HS-5 (cell line): ENCODE measurements around the gene FUBP1.
"Not testable (repeated sequence)": the region's sequence is repeated elsewhere in the genome, so short reads cannot be mapped to it uniquely, and the experiment has no call there.

Experiments used
- DNase-seq: peaks from one replicate; pipeline ENCODE4 v3.0.0-alpha.2; 2012; ENCODE audit warnings: low read depth

The FUBP1 gene

DNA sequence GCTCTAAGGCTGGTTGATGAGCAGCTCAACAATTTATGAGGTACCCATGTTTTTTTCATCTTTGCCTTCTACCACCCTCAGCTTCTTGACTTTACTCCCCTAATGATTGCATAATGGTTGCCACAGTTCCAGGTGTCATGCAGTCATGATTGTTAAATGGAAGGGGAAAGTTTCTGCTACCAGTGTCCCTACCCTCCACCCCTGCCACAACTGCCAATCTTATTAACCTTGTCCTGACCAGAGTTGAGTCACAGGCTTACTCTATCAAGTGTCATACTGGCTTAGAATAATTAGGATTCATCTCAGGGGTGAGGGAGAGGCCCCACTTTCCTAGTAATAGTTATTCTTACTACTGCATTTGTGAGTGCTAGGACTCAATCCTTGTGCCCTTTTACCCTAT is 7.9 kb upstream of the FUBP1 start:
- DNase-seq, result no peak

DNA sequence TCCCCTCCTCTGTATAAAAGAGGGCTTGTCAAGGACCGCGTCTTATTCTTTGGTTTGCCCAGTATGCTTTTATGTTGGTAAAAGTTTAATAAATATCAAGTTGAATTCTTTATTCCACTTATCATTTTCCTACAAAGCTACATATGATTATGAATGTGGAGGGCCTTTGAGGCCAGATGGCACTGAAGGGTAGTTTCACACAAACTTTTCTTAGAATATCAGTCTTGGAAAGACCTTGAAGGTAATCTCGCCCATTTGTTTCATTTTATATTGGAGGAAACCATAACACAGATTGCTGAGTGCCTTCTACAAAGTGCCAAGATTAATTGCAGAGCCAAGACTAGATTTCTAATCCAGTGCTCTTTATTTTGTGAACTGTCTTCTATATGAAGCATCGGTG is 5.8 kb upstream of the FUBP1 start:
- no peak for DNase-seq

DNA sequence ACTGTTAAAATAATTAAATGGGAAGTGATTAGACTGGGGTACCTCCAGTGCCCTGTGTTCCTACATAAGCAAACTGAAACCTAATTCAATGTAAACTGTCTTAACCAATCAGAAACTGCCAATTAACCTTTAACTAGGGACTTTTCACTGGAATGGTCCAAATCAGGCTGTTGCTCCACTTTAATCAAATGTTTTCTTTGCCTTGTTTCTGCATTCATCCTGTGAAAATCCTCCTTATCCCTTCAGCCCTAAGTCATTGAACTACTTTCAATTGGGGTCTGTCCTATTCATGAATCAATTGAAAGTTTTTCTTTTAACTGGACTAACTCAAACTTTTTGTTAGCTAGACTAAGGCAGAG is 5.1 kb upstream of the FUBP1 start:
- DNase-seq, result no peak

DNA sequence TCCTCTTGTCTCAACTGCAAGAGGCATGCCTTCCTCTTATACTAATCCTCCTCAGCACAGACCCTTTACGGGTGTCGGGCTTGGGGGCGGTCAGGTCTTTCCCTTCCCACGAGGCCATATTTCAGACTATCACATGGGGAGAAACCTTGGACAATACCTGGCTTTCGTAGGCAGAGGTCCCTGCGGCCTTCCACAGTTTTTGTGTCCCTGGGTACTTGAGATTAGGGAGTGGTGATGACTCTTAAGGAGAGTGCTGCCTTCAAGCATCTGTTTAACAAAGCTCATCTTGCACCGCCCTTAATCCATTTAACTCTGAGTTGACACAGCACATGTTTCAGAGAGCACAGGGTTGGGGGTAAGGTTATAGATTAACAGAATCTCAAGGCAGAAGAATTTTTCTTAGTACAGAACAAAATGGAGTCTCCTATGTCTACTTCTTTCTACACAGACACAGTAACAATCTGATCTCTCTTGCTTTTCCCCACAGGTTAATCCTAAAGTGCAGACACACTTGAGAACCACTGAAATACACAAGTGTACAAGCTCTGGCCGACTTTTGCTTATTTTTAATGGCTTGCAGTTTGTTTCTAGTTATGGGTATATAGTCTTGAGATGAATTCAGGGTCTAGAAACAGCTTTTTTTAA is 4.6 kb upstream of the FUBP1 start:
- not testable (repeated sequence) for DNase-seq

DNA sequence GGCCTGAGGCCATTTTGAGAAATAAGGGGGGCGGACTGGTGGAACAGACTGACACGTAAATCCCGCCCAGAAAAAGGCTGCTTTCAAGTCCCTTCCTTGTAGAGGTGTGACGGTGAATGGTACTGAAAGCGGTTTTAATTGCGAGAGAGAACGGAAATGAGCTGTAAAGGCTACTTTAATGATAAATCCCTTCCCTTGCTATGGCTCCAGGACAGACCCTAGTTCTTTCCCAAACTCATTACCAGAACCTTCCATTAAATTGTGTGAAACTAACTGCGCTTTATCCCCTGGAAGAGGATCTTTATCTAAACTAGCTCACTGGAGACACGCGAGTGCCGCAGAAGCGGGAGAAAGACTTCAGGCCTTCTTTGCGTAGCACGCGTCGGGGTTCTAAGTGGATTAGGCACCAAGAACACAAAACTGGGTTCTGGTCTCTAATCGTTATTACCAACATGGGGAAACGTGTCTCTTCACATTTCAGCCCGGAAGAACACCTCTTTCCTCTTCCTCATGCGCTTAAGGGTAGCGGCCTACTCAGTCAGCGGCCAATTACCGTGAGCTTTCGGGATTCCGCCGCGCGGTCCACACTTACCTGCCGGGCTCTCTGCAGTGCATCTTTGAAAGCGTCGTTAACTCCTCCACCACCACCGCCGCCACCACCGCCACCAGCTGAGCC is 441 bp downstream of the FUBP1 start:
- peak; percentile 71 for DNase-seq

DNA sequence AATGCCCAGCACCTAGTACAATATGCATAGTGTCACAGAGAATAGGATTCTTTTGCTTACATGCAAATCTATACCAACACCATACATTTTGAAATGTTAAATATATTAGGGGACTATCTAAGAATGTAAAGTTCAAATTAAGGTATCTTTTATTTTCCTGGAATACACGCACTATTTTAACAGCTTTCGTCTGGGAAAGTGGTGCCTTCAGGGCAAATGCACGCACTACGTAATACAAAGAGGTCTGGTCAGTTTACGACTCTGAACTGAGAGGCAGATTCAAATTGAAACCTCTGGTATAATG is 931 bp downstream of the FUBP1 start:
- no peak for DNase-seq

DNA sequence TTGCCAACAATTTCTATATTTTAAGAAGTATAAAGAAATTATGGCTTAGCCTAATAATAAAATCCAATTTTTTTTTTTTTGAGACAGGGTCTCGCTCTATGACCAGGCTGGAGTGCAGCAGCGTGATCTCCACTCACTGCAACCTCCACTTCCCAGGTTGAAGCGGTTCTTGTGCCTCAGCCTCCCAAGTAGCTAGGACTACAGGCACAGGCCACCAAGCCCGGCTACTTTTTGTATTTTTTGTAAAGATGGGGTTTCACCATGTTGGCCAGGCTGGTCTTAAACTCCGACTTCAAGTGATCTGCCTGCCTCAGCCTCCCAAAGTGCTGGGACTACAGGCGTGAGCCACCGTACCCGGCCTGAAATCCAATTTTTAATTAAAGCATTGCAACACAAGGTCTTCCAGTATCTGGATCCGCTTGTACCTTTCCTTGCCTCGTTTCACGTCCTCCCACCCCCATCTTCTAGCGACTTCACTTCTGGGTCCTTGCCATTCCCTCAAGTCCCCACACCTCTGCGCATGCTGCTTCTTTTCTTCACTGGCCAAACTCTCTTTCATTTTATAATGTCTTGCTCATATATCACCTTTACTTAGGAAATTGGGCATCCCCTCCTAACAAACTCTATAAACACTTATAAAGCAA is 2.3 kb downstream of the FUBP1 start:
- DNase-seq, result no peak

DNA sequence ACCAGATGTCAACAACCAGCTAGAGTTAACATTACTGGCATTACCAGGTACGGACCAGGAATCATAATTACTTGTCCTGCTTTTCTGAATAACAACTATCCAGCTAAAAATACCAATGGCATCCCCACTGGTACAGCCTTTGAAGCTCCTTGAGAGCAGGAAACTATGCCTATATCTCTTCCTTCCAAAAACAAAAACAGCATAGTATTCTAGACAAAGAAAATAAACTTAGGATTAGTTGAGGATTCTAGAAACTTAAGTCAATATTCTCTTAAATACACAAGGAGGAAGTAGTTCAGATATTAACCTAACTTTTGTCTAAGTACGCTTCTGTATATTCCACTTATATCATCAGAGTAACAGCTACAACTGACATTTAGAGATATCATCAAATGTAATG is 3.0 kb downstream of the FUBP1 start:
- no peak for DNase-seq

DNA sequence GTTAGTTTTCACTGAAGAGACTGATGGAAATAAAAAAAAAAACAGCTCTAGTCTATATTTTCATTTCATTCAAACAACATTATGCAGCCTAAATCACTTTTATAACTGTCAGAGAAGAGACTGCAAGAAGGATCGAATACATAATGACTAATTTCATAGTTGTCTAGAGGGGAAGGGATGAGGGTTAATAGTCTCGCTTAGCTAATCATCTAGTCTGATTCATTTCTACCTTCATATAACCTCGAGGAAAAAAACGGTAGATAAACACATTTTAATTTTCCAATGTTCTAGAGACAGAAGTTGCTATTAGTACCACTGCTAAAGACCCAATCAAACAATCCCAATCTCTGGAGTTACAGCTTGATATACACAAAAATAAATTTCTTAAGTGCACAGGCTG is 3.5 kb downstream of the FUBP1 start:
- peak; percentile 35 for DNase-seq

DNA sequence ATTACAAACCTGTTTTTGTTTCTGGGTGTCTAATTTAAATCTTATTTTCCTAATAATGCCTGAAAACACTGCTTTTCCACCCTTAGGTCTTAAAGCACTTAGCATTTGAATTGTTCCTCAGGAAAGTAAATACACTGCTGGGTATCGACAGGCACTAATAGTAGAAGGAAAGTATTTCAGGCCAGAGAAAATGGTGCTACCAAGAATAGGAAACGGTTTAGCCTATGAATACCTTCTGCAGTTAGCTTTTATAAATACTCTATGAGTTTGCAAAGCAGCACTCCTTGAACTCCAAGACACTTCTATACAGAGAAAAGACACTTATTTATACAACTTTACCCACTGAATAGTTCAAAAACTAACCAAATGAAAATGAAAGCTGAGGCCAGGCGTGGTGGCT is 6.8 kb downstream of the FUBP1 start:
- no peak for DNase-seq

DNA sequence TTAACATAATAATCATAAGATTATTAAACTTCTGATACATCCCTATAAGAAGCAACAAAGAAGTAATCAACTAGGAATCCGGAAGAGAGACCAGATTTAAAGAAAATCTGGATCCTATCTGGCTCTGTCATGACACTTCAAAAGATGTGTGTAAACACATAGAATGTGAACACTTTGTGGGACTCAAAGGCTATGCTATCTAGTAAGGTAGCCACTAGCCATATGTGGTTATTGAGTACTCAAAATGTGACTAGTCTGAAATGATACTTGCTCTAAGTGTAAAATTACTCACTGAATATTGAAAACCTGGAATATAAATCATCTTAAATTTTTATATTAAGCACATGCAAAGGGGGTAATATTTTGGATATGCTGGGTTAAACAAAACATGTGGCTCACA is 8.7 kb downstream of the FUBP1 start:
- DNase-seq, result no peak

DNA sequence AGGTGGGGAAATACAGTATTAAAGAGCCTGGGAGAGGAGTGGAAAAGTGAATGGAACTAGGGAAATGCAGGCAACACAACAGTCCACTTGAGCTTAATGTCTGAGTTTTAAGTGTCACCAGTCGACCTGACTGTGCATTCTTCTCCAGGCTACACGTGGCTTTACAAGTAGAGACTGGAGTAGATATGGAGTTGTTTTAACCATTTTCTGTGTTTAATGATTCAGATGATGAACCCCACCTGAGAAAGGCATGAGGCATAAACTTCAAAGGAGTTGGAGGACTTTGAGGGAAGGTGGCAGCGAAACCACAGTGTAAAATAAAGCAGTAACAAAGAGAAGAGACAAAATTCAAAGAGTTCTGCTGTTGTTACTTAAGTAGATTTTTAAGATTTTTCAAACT is 12.6 kb downstream of the FUBP1 start:
- no peak for DNase-seq

DNA sequence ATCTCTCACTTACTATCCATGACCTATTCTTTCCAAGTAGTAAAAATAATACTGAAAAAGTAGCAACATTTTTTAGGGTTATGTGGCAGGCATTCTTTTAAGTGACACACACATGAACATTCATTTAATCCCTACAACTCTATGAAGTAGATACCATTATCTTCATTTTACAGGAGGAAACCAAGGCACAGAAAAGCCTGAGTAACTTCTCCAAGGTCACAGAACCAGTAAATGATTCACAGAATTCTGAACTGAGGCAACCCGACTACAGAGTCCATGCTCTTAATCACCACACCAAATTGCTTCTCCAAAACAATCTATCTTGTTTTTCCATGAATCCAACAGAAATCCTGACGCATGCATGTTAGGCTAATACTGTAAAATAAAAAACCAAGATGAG is 17.5 kb downstream of the FUBP1 start:
- DNase-seq, result no peak

DNA sequence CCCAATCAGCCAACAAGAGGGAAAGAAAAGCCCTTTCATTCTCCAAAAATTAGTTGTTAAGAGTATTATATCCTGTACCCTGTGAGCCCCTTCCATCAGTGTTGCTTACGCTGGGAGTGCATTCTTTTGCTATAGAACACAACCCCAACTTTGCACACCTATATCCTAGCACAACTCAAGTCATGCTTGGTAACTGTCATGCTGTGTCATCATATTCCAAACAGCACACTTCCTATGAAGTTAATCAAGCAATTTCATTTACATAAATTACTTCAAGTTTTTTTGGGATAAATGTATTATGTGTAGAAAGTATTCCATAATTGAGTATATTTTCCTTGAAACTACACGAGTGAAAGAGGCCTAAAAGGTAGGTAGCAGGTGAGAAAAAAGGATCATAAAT is 20.0 kb downstream of the FUBP1 start:
- DNase-seq, result no peak

DNA sequence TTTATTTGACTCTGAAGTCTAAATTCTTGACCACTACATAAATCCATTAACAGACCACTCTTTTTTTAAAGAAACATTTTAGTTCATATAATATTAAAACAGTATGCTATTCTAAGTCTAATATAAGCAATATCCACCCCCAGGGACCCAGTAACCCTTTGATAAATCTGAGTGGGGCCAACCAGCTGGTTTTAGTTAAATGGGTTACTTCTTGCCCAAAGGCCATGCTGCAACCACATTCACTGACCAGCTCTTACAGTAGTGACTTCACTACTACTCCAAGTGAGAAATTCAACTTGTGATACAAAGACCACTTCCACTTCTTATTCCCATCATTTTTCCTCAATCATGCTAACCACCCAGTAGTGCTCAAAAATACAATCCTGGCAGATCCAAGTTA is 20.5 kb downstream of the FUBP1 start:
- DNase-seq, result no peak

DNA sequence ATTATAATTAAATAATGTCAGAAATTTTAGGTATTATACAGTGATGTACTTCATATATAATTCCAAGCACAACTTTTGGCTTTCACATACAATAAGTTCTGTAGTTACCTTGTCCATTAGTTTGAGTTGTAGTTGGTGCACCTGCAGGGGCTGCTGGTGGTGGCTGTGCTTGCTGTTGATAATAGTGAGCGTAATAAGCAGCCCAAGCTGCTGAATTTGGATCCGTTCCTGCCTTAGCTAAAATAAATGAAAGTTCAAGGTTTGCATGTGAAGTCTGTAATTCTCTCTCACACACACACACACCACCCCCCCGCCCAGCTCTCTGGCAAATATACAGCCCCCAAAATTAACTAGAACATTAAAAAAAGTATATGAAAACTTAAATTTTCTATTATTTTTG is 22.4 kb downstream of the FUBP1 start:
- no peak for DNase-seq

DNA sequence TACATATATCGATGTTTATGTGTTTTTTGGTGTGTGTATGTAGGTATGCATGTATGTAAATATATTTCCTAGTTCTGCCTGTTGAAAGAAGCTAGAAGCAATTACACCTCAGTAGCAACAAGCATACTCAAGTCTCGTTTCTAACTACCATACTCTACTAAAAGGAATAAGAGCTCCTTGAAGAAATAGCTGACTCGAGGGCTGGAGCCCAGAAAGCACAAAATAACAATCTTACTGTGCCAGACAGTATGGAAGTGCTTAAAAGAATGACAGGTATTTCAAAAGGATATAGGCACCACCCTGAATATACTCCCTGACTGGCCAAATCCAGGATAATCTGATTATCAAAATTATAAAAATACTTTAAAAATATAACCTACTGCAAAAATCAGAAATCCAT is 23.2 kb downstream of the FUBP1 start:
- DNase-seq, result no peak

DNA sequence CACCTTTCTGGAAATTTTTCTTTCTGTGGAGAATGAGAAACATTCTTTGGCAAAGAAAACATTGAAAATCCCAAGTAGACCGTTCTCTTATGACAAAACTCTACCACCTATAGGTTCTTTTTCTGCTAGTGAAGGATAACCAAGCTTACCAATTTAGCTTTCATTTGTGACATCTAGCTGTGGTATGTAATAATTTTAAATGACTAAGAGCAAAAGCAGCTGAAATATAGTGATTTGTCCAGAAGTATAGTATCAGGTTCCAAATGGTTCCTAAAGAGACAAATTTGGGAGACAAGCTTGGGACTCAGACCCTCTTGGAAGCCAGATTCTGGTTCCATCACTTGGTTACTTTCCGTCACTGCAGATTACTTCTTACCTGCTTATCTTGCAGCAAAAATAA is 24.4 kb downstream of the FUBP1 start:
- DNase-seq, result no peak

DNA sequence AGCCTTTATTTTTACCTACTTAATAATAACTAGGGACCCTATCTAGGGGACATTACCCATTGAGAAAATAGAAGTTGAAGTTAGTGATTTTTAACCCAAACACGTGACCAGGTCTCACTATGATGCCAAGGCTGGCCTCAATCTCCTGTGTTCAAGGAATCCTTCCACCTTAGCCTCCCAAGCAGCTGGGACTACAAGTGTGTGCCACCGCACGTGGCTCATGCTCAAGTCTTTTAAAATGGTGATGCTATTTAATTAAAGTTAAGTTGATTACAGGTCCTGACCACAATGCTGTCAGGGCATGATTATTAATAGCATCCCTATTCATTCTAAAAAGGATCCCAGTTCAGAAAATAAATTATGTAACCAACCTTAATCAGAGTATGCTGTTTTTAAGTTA is 25.0 kb downstream of the FUBP1 start:
- DNase-seq, result no peak

DNA sequence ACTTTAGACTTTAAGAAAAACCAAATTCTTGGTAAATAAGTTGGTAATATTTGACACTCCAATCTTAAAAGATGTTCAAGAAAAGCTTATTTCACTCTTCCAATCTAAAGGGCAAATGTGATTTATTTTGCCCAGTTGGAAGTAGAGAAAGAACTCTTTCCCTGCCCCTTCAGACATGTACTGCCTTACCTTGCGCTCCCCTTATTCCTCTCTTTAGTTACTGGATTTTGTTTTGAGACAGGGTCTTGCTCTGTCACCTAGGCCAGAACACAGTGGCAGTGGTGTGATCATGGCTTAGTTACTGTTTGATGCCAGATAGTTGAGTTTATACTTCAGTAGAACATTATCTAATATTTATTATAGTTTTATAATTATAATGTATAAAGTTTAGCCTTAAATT is 27.5 kb downstream of the FUBP1 start:
- DNase-seq, result no peak

DNA sequence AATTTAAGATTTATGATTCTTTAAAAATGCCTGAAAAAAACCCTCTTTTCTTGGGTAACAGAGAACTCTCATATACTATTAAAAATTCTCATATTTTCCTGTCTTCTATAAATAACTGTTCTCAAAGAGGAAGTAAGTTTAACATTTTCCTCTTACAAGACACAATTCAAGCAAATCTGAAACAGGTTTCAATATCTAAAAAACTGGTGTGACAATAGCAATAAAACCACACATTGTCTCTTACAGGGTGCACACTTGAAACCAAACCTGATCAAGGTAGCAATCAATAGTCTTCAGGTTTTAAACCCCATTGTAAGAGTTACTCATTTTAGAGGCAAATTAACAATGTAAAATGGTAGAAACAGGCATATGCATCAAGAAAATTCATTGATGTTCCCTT is 28.0 kb downstream of the FUBP1 start:
- no peak for DNase-seq

DNA sequence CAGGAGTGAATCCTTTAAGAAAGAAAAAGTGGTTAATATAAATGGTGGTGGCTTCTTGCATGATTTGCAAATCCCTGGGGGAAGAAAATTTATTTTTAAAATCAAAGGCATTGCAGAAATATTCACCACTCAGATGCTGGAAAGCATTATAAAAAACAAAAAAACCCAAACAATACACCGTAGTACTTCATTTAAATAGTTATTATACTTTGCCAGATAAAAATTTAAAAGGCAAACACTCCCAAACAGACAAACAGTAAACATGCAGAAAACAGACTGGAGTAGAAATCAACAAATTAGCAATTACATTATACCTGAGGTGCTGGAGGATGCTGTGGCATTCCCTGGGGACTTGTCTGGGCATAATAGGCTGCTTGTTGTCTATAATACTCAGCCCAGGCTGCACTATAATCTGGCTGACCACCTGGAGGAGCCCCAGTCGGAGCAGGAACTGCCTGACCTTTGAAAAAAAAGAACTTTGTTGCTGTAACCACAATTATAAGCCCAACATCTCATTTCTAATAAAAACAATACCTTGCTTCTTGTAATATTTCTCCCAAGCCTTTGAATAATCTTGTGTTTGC is 29.9 kb downstream of the FUBP1 start:
- no peak for DNase-seq

DNA sequence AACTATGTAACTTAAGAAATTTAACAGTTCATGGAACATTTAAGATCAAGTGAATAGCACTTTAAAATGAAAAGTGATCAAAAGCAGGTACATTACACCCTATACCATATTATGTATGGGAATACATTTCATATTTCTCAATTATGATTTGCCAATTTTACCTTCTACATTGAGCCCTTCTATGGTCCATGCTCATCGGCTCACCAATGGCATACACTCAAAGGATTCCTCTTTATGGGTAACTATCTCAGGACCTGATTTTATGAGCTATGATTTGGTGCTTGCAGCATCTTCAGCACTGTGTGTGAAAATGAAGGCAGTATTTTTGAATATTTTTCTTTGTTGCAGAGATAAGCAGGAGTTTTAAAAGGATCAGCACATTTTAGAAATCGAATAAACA is 33.5 kb downstream of the FUBP1 start:
- no peak for DNase-seq
